T follicular helper cell (primary cell): ENCODE results near the gene PLXNB2.
A peak's percentile ranks its signal among the peaks of the same experiment; 100 is the strongest.
"Not testable (repeated sequence)": the region's sequence is repeated elsewhere in the genome, so short reads cannot be mapped to it uniquely, and the experiment has no call there.

Source experiments
- DNase-seq: peaks from one replicate; pipeline ENCODE4 v3.0.0-alpha.2; 2020; ENCODE audit warnings: low read depth

The PLXNB2 gene

GRCh38 chr22:50325444-50326224 lies 18.2 kb upstream of the PLXNB2 start:
- no peak for DNase-seq

GRCh38 chr22:50323900-50324299 lies 16.5 kb upstream of the PLXNB2 start:
- no peak for DNase-seq

DNA sequence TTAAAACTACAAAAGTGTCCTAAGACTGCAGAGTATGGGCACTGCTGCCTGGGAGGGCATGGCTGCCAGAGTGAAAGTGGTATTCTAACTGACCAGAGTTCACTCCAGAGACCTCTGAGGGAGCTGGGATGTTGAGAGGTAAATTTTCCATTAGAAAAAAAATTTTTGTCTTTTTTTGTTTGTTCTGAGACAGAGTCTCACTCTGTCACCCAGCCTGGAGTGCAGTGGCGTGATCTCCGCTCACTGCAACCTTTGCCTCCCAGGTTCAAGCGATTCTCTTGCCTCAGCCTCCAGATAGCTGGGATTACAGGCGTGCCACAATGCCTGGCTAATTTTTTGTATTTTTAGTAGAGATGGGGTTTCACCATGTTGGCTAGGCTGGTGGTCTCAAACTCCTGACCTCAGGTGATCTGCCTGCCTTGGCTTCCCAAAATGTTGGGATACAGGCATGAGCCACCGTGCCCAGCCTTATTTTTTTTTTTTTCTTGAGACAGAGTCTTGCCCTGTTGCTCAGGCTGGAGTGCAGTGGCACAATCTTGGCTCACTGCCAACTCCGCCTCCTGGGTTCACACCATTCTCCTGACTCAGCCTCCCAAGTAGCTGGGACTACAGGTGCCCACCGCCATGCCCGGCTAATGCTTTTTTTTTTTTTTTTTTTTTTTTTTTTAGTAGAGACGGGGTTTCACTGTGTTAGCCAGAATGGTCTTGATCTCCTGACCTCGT lies 15.1 kb upstream of the PLXNB2 start:
- not testable (repeated sequence) for DNase-seq

- DNase-seq, result no peak
Observed at GRCh38 chr22:50320671-50321325, 13.4 kb upstream of the PLXNB2 start.

GRCh38 chr22:50320116-50320515 lies 12.7 kb upstream of the PLXNB2 start:
- no peak for DNase-seq

DNA sequence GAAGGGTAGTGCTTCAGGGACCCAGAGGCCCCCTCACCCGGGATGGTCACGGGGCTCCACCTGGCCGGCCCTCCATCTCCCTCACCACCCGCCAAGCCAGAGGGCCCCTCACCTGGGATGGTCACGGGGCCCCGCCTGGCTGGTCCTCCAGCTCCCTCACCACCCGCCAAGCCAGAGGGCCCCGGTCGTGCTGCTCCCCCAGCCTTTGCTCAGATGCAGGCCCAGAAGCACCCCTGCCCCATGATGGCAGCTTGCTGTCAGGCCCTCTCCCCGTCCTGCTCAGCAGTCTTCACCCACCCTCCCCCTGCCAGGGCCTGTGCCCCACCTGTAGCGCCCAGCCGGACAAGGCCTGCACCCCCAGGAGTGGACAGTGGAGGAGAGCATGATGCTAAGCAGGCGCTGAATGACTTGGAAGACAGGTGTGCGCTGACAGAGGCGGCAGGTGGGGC lies 12.1 kb upstream of the PLXNB2 start:
- no peak for DNase-seq

DNA sequence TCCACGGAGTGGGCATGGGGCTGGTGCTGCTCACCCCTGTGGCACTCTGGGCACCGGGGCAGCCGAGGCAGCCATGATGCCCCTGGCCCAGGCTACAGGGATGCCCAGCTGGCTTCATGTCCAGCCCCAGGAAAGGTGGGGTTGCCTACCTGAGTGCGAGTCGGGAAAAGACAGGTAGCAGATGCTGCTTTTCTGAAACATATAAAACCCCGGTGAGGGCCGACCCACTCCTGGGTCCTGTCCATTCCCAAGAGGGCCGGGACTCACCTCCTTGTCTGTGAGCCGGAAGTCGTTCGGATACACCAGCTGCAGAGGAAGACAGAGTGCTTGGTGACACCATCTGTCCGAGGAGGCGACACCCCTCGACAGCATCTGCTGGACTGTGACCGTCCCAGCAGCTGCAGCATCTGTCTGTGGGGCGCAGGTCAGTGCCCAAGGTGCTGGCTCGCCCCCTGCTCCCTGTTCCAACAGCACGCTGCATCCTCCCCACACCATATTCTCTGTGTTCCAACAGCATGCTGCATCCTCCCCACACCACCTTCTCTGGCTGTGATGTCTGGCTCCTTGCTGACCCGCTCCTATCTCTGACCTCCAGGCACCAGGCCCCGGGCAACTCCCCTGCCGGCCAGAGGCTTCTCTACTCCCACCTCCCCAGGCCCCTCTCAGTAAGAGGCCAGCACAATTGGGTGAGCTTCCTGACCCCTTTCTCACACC lies 11.4 kb upstream of the PLXNB2 start:
- no peak for DNase-seq

GRCh38 chr22:50318356-50318697 lies 10.9 kb upstream of the PLXNB2 start:
- DNase-seq, result no peak

GRCh38 chr22:50317674-50318073 lies 10.2 kb upstream of the PLXNB2 start:
- no peak for DNase-seq

- no peak for DNase-seq
Observed at GRCh38 chr22:50317178-50317577, 9.7 kb upstream of the PLXNB2 start.

GRCh38 chr22:50316114-50317065 lies 8.9 kb upstream of the PLXNB2 start:
- no peak for DNase-seq

DNA sequence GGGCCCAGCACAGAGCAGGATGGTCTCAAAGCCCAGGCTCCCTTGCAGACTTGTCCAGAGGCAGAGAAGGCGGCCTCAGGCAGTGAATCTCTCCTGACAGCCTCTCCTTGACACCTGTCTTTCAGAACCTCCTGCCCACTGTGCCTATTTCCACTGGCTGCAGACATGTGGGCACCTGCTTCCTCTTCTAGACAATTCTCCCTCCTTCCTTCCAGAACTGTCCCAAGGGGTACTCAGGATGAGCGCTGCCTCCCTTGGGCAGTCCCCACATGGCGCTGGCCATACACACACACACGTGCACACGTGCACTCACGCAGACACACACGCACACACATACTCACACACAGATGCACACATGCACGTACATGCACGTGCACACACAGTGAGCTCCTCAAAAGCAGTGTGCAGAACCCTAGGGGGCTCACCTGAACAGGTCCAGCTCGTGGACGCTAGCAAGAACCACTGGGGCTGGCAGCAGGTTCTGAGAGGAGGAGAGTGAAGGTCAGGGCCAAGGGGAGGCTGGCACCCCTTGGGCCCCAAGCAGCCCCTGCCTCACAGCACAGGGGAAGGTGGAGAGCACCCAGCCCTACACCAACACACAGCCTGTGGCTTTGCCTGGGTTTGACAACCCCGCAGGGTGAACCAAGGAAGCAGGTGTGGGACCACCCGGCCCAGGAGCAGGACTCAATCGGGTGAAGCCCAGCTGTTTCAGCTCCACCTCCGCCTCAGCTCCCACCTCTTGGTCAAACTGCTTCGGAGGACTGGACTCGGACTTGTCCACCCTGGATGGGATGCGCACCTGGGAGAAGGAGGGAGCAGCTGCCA lies 8.1 kb upstream of the PLXNB2 start:
- no peak for DNase-seq

GRCh38 chr22:50314455-50315288 lies 7.2 kb upstream of the PLXNB2 start:
- peak; percentile 21 for DNase-seq

- no peak for DNase-seq
Observed at GRCh38 chr22:50314081-50314454, 6.6 kb upstream of the PLXNB2 start.

DNA sequence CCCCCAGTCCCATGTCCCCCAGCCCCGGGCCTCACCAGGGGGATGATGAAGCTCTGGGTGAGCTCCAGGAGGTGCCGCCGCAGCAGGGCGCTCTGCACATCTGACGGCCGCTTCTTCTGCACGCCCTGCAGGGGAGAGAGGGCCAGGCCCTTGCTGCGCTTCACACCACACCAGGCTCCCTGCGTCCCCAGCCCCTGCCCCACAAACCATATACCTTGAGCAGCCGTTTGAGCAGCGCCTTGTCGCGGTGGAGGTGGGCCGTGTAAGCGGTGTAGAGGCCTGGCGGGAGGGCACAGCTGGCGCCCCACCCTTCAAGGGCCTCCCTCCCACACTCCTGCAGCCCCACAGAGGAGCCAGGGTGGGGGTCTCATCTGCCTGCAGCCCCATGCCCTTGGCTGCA lies 6.2 kb upstream of the PLXNB2 start:
- no peak for DNase-seq

DNA sequence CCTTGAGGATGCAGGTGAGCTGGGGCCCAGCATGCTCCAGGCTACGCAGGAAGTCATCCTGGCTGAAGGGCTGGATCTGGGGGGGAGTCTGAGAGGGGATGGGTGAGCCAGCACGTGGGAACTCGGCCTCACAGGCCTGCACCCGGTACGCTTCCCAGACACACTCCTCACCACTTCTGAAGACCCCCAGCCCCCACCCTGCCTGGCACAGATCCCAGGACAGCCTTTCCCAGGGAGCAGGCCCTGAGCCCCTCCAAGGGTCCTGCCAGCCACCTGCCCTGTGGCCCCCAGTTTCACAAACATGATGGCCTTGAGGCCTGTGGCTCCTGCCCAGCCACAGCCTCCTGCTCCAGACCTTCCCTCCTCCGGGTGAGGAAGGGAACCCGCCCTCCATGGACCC lies 5.6 kb upstream of the PLXNB2 start:
- DNase-seq, result no peak

DNA sequence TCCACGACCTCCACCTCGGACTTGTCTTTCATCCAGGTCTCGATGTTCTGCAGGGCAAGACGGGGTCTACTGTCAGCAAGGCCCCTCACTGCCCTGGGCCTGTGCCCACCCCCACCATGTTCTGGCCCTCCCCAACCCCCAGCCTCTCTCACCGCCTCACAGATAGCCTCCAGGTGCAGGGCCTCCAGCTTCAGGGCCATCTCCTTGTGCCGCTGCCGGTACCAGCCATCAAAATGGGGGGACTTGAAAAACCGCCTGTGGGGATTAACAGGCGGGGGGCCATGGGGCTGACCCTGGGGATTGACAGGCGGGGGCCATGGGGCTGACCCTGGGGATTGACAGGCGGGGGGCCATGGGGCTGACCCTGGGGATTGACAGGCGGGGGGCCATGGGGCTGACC lies 4.9 kb upstream of the PLXNB2 start:
- no peak for DNase-seq

DNA sequence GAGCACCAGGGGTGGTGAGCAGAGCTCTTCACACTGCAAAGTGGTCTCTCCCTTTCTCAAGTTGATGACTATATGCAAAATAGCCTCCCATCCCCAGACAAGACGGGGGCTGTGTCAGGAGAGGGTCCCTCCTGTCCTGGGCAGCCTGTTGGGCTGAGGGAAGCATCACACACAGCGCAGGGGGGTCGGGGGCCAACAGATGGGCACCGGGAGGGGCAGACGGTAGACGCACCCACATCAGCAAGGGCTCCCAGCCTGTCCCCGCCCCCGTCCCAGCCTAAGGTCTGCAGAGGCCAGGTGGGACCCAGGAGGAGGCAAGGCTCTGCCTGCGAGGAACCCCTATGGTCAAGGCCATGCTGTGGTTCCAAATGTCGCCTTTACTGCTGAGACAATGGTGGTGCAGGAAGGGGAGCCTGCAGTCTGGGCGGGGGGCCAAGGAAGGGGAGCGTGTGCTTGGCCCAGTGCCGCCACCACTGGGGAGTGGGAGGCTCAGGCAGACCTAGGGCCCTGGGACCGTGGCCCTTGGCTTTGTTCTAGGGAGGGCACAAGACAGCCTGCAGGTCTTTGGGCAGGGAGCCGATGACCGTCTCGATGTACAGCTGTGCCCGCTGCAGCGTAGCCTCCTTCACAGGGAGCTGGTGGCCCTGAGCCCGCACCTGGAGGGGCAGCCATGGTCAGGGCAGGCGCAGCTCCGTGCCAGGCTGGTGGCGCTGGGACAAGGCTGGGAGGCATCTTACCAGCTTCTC lies 4.3 kb upstream of the PLXNB2 start:
- no peak for DNase-seq

DNA sequence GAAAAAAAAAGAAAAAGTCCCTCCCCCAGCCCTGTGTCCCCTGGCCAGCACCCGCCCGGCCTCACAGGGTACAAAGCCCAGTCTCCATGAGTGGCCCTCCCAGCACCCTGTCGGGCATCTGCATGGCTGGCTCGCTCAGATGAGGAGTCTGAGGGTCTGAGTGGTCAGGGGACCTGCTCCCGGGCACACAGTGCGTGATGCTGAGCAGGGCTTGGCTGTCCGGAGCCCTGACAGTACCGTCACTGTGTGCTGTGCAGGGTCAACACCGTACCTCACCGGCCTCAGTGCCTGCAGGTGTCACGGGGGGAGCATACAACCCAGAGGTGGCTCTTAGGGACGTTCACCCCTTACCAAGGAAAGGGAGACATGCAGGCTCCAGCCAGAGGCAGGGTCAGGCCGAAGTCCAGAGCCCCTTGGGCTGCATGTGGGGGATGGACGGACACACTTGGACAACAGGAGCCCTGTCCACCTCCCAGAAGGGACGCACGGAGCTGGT lies 3.6 kb upstream of the PLXNB2 start:
- no peak for DNase-seq
